NOMO-1 treated with dmso at 0.1 percent for 144 hours (cell line): ENCODE results near the gene JPH3.
A peak's percentile ranks its signal among the peaks of the same experiment; 100 is the strongest.

Experiments
- DNase-seq: peaks from one replicate; lab custom pipeline; 2025; ENCODE audit not compliant: unreplicated experiment; lab: John Stamatoyannopoulos, UW

The JPH3 gene

DNA sequence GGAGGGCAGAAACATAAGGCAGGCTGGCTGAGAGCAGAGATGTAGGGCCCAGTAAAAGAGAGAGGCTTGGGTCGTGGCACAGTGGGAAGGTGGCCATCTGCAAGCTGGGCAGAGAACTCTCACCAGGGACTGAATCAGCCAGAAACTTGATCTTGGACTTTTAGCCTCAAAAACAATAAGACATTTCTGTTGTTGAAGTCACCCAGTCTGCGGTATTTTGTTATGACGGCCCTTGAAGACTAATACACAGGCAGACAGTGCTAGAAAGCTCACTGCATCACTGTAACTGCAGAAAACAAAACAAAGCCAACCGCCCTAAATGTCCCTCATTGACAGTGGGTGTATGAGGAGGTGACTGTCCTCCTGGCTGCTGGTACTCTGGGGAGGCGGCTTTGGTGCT, 3.9 kb upstream of the JPH3 start:
- no peak for DNase-seq

- DNase-seq, result no peak
Observed at GRCh38 chr16:87600246-87600645, 2.1 kb upstream of the JPH3 start.

- DNase-seq, result no peak
Observed at GRCh38 chr16:87601401-87601981, 817 bp upstream of the JPH3 start.

GRCh38 chr16:87602821-87603683, 744 bp downstream of the JPH3 start:
- no peak for DNase-seq

DNA sequence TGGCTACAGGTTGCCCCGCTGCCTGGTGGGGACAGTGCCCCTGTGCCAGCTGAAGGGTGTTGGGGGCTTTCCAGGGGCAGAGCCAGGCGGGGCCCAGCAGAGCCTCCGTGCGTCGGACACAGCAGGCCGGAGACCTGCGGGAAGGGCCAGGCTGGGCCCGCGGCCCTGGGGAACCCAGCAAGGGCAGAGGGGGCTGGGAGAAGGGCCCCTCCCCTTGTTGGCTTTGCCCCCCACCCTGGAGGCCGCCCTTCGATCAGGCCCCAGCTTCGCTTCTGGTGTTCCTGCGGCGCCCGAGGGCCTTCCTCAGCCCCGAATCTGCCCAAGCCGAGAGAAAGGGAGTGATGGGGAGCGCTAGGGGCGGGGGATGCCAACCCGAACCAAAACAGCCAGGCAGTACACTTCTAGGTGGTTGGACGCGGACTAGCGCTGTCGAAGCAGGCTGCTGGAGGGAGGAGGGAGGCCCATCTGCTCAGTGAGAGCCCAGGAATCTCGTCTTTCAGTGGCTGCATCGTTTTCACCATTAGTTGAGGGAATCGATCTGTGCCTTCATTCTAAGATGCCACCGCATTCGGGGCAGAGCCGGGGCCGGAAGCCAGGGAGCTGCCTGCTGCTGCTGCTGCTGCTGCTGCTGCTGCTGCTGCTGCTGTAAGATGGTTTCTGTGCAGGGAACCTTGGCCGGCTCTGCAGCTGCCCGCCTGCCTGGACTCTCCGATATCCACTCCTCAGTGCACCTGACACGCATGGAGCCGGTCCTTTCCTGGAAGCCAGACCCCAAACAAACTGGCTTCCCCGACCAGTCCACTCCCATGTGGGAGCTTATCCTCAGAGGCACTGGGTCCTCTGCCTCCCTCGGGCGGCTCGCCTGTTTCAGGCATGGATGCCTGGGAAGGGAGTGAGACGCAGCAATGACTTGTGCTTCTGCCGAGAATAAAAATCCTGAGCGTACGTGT, 1.7 kb downstream of the JPH3 start:
- no peak for DNase-seq

- no peak for DNase-seq
Observed at GRCh38 chr16:87604634-87605111, 2.4 kb downstream of the JPH3 start.

DNA sequence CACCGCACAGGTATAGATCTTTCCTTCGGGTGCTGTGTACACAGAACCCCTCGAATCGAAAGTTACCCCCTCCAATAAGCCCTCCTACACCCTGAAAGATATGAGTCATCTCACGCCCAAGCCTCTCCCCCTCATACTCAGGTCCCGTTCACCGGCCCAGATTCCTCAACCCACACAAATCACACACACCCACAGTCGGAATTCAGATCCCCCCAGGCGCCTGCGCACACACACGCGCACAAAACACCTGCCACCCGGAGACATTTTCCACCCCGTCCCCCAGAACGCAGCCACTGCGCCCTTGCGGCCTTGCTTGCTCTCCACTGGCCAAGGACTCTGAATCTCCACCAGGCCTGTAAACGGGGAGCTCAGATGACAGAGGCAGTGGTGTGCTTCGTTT, 4.9 kb downstream of the JPH3 start:
- DNase-seq, result no peak

DNA sequence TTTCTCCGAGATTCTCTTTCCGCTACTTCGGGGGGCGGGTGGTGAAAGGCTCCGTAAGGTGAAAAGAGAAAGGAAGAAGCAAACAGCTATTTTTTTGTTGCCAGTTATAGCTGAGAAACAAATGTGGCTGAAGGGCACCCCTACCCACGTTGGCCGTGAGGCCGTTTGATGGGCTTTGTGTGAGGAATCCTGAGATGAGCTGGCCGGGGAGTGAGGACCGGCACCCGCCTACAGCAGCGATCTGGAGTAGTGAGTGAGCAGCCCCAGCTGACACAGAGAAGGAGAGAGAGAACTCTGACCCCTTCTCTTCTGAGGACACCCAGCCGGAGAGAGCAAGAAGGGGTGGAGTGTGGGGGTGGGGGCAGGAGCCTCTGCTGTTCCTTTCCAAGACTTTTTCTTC, 5.6 kb downstream of the JPH3 start:
- DNase-seq, result no peak

DNA sequence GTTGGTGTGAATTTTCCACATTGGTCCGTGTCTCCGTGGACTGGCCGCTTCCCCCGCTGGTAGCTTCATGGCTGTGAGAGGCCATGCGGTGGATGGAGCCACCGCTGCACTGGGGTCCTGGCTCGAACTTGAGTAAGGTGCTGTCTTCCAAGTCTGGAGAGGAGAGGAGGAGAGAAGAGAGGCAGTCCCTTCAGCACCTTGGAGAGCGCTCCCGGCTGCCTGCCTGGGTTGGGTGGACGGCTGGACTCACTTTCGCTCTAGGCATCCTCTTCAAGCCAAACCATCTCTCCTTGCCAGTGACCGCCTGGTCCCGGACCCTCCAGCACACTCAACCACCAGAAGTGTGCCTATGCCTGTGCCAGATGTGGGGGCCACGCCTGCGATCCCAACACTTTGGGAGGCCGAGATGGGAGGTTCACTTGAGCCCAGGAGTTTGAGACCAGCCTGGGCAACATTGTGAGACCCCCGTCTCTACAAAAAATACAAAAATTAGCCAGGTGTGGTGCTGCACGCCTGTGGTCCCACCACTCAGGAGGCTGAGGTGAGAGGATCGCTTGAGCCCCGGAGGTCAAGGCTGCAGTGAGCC, 6.2 kb downstream of the JPH3 start:
- DNase-seq, result peak; percentile 40

DNA sequence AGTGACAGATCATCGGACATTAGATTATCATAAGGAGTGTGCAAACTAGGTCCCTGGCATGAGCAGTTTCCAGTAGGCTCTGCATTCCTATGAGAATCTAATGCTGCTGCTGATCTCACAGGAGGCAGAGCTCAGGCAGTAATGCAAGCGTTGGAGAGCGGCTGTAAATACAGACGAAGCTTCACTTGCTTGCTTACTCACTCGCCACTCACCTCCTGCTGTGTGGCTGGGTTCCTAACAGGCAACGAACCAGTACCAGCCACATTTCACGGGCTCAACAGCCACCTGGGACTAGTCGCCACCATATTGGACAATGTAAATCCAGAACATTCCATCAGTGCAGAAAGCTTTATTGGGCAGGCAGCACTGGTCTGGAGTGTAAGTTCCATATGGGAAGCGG, 7.7 kb downstream of the JPH3 start:
- no peak for DNase-seq

DNA sequence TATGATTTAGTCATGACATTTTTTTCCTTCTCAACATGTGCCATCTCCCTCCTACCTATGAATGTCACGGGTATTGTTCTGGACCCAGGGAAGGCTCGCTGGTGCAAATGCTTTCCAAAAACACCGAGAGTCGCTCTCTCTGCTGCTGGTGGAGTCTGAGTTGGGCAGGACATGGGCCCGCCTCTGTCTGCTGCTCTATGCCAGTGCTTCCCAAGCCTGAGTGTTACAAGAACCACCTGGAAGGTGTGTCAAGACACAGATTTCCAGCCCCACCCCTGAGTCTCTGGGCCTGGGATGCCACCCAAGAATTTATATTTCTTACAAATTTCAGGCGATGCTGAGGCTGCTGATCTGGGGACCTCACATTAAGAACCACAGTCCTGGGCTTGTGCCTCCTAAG, 9.1 kb downstream of the JPH3 start:
- no peak for DNase-seq

- DNase-seq, result no peak
Observed at GRCh38 chr16:87613961-87614360, 11.7 kb downstream of the JPH3 start.

DNA sequence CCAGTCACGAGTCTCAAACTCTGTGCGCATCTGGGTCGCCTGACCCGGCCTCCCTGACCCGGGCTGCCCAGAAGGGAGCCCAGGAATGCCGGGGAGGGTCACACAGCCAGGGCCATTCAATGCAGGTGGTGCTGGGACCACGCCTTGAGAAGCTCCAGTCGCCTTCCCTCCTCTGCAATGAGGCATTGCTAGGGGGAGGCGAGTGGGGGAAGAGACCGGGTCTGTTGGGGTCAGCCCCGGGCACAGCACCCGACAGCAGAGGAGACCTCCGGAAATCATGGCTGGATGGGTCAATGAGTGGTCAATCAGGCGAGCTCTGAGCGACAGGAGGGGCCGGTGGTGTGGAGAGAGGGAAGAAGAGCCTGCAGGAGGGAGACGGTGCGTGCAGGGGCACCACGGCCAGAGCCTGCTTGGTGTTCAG, 13.3 kb downstream of the JPH3 start:
- no peak for DNase-seq

GRCh38 chr16:87616556-87616955, 14.2 kb downstream of the JPH3 start:
- DNase-seq, result no peak

- no peak for DNase-seq
Observed at GRCh38 chr16:87618216-87618615, 15.9 kb downstream of the JPH3 start.

GRCh38 chr16:87619360-87620200, 17.3 kb downstream of the JPH3 start:
- no peak for DNase-seq

DNA sequence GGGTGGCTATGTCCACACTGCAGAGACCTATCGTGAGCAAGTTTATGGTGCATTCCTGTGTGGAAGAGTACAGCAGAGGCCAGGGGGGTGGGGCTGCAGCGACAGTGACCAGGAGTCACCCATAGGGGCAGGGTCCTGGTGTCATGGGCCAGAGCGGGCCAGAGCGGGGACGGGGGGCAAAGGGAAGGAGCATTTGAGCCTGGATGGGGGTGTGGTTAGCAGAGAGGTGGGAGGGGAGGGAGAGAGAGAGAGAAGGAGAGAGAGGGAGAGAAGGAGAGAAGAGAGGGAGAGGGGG, 17.8 kb downstream of the JPH3 start:
- DNase-seq, result no peak

- DNase-seq, result no peak
Observed at GRCh38 chr16:87621550-87621829, 19.2 kb downstream of the JPH3 start.

GRCh38 chr16:87621976-87622713, 19.8 kb downstream of the JPH3 start:
- no peak for DNase-seq

DNA sequence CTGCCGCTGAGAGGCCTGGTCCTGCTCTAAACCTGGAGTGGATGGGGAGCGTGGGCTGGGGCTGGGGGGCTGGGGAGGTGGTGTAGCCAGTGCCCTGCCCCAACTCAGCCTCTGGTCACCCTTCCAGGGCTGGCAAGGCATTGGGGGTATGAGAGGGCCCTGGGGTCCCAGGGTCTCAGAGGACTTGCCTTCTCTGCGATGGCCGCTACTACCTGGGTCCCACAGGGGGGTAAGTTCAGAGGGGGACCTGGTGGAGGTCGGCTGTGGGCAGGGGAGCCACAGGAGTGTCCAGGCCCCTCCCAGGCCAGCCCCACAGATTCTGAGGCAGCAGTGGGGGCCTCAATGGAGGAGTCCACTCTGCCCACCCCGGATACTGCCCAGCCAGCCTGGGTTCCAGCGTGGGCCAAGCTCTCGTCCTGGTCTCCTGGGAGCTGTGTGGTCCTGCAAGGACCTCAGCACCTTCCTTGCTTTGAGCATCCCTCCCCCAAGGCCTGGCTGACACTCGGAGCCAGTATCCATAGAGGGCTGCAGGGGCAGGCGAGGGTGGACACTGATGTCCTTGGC, 20.5 kb downstream of the JPH3 start:
- no peak for DNase-seq
